Small intestine (tissue), 7 donors: Measurements from ENCODE around the gene DBP. TPM values are rescaled to one million over a fixed set of nuclear protein-coding genes. Genes with fewer than 3 reads are reported as not detected.

Source experiments
- DNase-seq, 2 donors: peaks; one replicate each; pipeline versions ENCODE4 v3.0.0 to v3.0.0-alpha.2; 2013
- FAIRE-seq: peaks from 2 replicates; lab custom pipeline; 2012; peaks lifted over from hg19 to GRCh38; lab: Jason Lieb, UNC
- H3K27ac ChIP-seq, 3 donors: one replicate each; pipeline ENCODE4 v1.5.1; 2013; ENCODE audit warnings: low read length in 2 of 3, mild to moderate bottlenecking in 2 of 3, control low read depth in 1 of 3, inconsistent platforms in 1 of 3, low read depth in 1 of 3, moderate library complexity in 1 of 3
- H3K27me3 ChIP-seq, 3 donors: one replicate each; pipeline ENCODE4 v1.6.1; 2013; ENCODE audit warnings: low read length in 3 of 3, inconsistent platforms in 1 of 3; ENCODE audit not compliant: control insufficient read depth in 3 of 3, insufficient read depth in 3 of 3
- H3K36me3 ChIP-seq, 3 donors: one replicate each; pipeline ENCODE4 v1.6.1; 2013; ENCODE audit warnings: low read length in 3 of 3, inconsistent platforms in 1 of 3, low read depth in 1 of 3, mild to moderate bottlenecking in 1 of 3, moderate library complexity in 1 of 3; ENCODE audit not compliant: control insufficient read depth in 3 of 3, insufficient read depth in 2 of 3
- H3K4me1 ChIP-seq, 3 donors: one replicate each; pipeline ENCODE4 v1.6.1; 2013; ENCODE audit warnings: low read length in 2 of 3, inconsistent platforms in 1 of 3, low read depth in 1 of 3, mild to moderate bottlenecking in 1 of 3, moderate library complexity in 1 of 3; ENCODE audit not compliant: control insufficient read depth in 3 of 3, insufficient read depth in 2 of 3
- H3K4me3 ChIP-seq, 3 donors: one replicate each; pipeline ENCODE4 v1.5.1; 2013; ENCODE audit warnings: low read length in 3 of 3, control low read depth in 1 of 3, inconsistent platforms in 1 of 3, low read depth in 1 of 3, mild to moderate bottlenecking in 1 of 3, moderate library complexity in 1 of 3
- H3K9me3 ChIP-seq, 2 donors: one replicate each; pipeline ENCODE4 v1.6.1; 2013; ENCODE audit warnings: low read depth in 1 of 2, low read length in 1 of 2; ENCODE audit not compliant: control insufficient read depth in 2 of 2, insufficient read depth in 1 of 2
- WGBS, 3 donors: extraction: QIAGEN DNeasy Blood & Tissue Kit; methylation state at CpG; one replicate each; pipeline ENCODE4 v1.1.7; 2013; 5-methylcytosine and 5-hydroxymethylcytosine counted together
- polyA plus RNA-seq, 4 donors: library from polyadenylated mRNA; stranded (reverse) in 3 of 4; unstranded in 1 of 4; fragments of 200-250 nt in 3 of 4; fragments of 120-200 nt in 1 of 4; gene quantifications; one replicate each; pipeline versions ENCODE4 v1.2.1 to v1.2.3, GENCODE V29; 2013
- donor health status: healthy with polysubstance abuse.
- donor health status: control.
- donor health status: control.
- donor health status: Bipolar disorder and iron deficiency.
- donor health status: healthy.

DBP gene
- polyA plus RNA-seq, 4 donors: 7.1 to 40.3 (median 23.9) TPM

DNA sequence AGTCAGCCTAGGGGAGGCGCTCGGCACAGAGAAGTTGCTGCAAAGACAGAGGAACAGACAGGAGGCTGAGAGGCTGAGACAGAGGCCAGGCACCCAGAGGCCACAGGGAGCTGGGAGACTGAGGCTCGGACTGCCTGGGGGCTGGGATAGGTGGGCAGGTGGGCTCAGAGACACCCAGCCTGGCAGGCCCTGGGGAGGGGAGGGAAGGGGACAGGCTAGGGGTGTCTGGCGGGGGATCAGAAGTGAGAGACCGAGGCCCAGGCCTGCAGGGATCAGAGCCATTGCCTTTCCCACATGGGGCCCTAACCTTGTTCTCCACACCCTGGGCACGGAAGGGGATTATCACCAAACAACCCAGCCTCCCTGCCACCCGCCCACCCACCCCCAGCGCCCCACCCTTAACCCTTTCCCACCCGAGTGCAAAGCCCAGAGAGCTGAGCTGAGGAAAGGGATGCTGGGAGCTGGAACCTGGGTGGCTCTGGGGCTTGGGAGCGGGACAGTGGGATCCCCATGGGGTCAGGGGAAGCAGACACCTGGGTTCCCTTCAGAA lies 34.3 kb upstream of the DBP start:
- Histone ChIP-seq H3K9me3 (no peaks in the 10 kb centered on the region), H3K36me3 (peaks cover 0 to 3% (median 0%) of the 10 kb centered on the region in 3 donors), H3K27ac (no peak overlapping the region), H3K4me3 (no peak overlapping the region), H3K4me1 (peaks cover 0 to 31% (median under 1%) of the 10 kb centered on the region in 3 donors), H3K27me3 (no peaks in the 10 kb centered on the region)
- WGBS, 3 donors: 56 to 77% (median 75%) methylated on average over 8 to 10 of the region's 10 CpGs
- FAIRE-seq: no peak
- no peak for DNase-seq

DNA sequence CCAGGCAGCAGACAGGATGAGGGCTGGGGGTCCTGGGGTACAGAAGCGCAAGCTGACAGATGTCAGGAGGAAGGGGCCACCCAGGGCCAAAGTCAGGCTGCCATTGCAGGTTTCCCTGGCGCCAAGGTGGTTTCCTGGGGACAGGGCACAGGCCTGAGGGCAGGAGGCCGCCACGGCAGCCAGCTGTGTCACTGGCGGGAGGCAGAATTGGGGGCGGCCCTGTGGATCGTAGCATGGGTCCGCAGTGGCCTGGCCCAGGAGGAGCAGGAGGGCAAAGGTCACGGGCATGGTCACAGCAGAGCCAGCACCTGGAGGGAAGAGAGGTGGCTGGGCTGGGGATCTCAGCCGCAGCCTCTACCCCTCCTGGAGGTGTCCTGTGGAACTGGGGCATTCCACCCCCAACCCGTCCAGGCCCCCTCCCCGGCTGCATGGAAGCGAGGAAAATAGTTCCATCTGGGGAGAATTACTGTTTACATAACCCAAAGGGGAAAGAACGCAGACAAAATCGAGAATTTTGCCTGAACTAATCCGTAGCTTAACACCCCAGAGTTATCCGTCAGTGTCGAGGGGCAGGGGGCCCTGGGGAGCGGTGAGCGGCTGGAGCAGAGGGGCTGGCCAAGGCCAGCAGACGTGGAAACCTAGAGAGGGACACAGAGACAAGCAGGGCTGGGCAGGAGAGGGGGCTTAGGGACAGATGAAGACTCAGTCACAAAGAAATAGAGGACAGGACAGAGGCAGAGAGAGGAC lies 33.7 kb upstream of the DBP start:
- no peak overlapping the region for H3K4me3 ChIP-seq
- no peaks in the 10 kb centered on the region for H3K9me3 ChIP-seq
- H3K27me3 ChIP-seq: no peaks in the 10 kb centered on the region
- FAIRE-seq (no peak), DNase-seq (no peak)
- H3K27ac ChIP-seq: no peak overlapping the region
- peaks cover 0 to 3% (median 0%) of the 10 kb centered on the region in 3 donors for H3K36me3 ChIP-seq
- H3K4me1 ChIP-seq: peaks cover 0 to 28% (median 0%) of the 10 kb centered on the region in 3 donors
- WGBS, 3 donors: 67 to 78% (median 75%) methylated on average over 17 to 21 of the region's 21 CpGs

DNA sequence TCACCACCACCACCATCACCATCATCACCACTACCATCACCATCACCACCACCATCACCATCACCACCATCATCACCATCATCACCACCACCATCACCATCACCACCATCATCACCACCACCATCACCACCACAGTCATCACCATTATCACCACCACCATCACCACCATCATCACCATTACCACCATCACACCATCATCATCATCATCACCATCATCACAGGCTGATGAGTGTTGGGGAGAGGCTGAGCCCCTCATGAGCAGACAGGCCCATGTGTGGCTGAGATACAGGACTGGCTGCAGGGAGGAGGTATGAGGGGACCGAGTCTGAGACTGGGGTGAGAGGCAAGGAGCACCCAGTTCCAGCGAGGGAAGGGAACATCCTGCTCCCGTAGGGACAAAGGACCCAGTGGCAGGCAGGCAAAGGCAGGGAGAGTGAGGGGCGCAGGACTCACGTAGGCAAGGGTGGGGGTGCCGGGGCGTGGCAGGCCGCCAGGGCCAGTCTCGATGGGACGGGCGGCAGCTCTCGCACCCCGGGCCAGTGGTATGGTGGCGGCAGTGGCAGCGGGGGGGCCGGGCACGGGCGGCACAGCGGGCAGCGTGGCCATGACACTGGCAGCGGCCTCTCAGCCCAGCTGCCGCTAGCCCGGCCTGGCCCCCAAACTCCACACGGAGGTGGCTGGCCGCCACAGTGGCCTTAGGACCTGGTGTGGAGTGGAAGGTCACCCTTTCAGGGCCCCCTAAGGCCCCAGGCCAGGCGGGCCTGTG lies 32.9 kb upstream of the DBP start:
- H3K4me1 ChIP-seq: peaks cover 0 to 23% (median 0%) of the 10 kb centered on the region in 3 donors
- no peak overlapping the region for H3K4me3 ChIP-seq
- no peaks in the 10 kb centered on the region for H3K9me3 ChIP-seq
- no peaks in the 10 kb centered on the region for H3K27me3 ChIP-seq
- no peak overlapping the region for H3K27ac ChIP-seq
- DNase-seq: no peak
- no peak for FAIRE-seq
- peaks cover 0 to under 1% (median 0%) of the 10 kb centered on the region in 3 donors for H3K36me3 ChIP-seq
- 96 to 97% (median 97%) methylated on average over 18 to 26 of the region's 26 CpGs for WGBS, 3 donors

DNA sequence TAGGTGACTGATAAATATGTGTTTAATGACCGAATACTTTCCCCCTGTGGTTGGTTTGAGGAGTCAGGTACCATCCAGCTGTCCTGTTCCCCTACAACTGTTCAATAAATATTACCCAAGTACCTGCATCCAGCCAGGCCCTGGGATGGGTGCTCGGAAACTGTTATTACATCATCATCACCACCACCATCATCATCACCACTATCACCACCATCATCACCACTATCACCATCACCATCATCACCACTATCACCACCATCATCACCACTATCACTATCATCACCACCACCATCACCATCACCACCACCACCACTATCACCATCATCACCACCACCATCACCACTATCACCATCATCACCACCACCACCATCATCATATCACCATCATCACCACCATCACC lies 31.6 kb upstream of the DBP start:
- FAIRE-seq (no peak), DNase-seq (no peak)
- Histone ChIP-seq H3K36me3 (no peaks in the 10 kb centered on the region), H3K9me3 (no peaks in the 10 kb centered on the region), H3K27ac (no peak overlapping the region), H3K4me1 (peaks cover 0 to 21% (median 0%) of the 10 kb centered on the region in 3 donors), H3K4me3 (no peak overlapping the region), H3K27me3 (no peaks in the 10 kb centered on the region)
- WGBS, 3 donors: 91 to 100% (median 92%) methylated on average over 2 of the region's 2 CpGs

DNA sequence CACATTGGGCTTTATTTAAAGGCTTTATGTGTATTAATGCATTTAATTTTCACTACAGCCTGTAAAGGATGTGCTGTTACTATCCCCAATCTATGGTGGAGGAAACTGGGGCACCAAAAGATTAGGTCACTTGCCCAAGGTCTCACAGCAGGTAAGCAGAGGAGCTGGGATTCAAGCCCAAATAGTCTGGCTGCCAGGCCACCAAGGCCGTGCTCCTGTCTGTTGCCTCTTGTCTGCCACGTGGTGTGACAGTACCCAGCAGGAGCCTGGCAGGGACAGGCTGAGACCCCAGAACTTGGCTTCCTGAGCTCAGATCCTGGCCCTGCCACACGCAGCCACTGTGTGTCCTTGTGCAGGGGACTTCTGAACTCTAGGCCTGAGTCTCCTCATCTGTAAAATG lies 31.2 kb upstream of the DBP start:
- DNase-seq: no peak
- Histone ChIP-seq H3K27ac (no peak overlapping the region), H3K4me1 (peaks cover 0 to 17% (median 0%) of the 10 kb centered on the region in 3 donors), H3K36me3 (no peaks in the 10 kb centered on the region), H3K9me3 (no peaks in the 10 kb centered on the region), H3K4me3 (no peak overlapping the region), H3K27me3 (no peaks in the 10 kb centered on the region)
- no peak for FAIRE-seq
- 52 to 82% (median 66%) methylated on average over 3 of the region's 3 CpGs for WGBS, 3 donors

DNA sequence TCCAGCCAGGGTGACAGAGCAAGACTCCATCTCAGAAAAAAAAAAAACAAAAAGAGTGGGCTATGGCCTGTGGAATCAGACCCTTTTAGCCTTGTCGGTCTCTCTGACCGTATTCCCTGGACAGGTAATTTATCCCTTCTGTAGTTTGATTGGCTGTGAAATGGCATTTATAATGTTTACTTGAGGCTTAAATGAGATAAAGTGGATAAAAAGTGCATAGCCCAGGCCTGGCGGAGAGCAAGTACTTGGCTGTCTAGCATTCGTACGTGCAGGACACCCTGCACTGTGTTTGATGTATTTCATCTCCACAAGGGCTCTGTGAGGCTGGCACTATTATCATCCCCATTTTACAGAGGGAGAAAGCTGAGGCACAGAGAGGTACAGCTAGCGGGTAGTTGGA lies 28.6 kb upstream of the DBP start:
- Histone ChIP-seq H3K27ac (no peak overlapping the region), H3K4me3 (no peak overlapping the region), H3K9me3 (peaks cover 0 to 6% of the 10 kb centered on the region in 2 donors), H3K4me1 (peaks cover 0 to 13% (median 0%) of the 10 kb centered on the region in 3 donors), H3K27me3 (no peaks in the 10 kb centered on the region), H3K36me3 (no peaks in the 10 kb centered on the region)
- FAIRE-seq (no peak), DNase-seq (peak in 1 of 2 donors; percentile 46)
- WGBS, 3 donors: 30 to 75% (median 75%) methylated on average over 6 of the region's 6 CpGs

DNA sequence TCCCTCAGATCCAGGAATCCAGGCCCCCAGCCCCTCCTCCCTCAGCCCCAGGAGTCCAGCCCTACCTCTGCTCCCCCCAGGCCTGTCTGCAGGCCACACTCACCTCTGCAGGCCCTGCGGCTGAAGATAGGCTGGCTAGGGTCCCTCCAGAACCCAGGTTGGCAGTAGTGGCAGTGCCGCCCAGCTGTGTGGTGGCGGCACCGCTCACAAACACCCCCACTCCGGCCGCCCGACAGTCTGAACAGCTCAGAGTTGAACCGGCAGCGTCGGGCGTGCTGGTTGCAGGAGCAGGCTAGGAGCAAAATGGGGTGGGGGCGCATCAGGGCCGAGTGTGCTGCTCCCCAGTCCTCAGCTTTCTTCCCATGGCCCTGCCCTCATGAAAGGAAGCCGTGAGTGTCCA lies 27.3 kb upstream of the DBP start:
- H3K4me3 ChIP-seq: no peak overlapping the region
- WGBS, 3 donors: 87 to 93% (median 93%) methylated on average over 11 to 14 of the region's 14 CpGs
- FAIRE-seq (no peak), DNase-seq (no peak)
- H3K4me1 ChIP-seq: peaks cover 0 to 12% (median 0%) of the 10 kb centered on the region in 3 donors
- no peaks in the 10 kb centered on the region for H3K36me3 ChIP-seq
- H3K9me3 ChIP-seq: peaks cover 0 to 8% of the 10 kb centered on the region in 2 donors
- no peaks in the 10 kb centered on the region for H3K27me3 ChIP-seq
- no peak overlapping the region for H3K27ac ChIP-seq

DNA sequence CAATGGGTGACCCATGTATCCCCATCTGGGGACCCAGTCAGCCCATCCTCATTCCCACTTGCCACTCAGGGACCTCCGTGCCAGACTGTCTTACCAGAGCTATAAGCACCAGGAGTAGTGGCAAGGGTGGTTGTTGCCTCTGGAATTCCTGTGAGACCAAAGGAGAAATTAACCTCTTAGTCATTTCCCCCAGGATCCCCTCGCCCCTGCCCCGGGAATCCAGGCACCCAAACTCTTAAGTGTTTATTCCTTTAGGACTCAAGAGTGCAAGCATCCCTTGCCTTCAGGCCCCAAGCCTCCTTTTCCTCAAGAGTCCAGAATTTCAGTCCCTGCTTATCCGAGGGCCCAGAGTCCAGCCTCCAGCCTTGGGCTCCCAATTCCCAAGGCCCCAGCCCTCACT lies 26.5 kb upstream of the DBP start:
- DNase-seq (no peak), FAIRE-seq (no peak)
- Histone ChIP-seq H3K27ac (no peak overlapping the region), H3K27me3 (no peaks in the 10 kb centered on the region), H3K36me3 (no peaks in the 10 kb centered on the region), H3K4me1 (peaks cover 0 to 12% (median 0%) of the 10 kb centered on the region in 3 donors), H3K4me3 (no peak overlapping the region), H3K9me3 (peaks cover 0 to 8% of the 10 kb centered on the region in 2 donors)
- 85 to 95% (median 90%) methylated on average over 4 of the region's 4 CpGs for WGBS, 3 donors
